HG03064 (cell line): ENCODE data around the gene JMJD8.
"Not testable (repeated sequence)": the region's sequence is repeated elsewhere in the genome, so short reads cannot be mapped to it uniquely, and the experiment has no call there.

Experiments
- ATAC-seq: cut with Tn5 transposase; IDR thresholded peaks from one replicate; pipeline ENCODE4 v1.9.1; 2021; ENCODE audit warnings: low read depth; ENCODE audit not compliant: unreplicated experiment

Gene JMJD8

DNA sequence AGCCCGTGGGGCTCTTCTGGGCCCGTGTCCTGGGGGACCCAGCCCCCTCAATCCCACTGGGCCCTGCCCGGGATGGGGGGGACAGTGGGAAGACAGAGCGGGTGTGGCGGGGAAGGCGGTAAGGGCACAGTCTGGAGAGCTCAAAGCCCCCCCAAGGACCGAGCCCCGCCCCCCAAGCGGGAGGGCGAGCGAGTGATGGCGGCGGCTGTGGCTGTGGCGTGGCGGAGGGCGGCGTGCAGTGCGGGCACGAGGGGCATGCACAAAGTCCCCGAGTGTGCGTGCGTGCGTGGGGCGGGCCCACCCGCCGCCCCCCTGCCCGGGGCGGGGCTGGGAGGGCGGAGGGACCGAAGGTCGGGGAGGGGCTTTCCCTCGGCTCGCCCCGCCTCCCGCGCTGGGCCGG, 9.6 kb upstream of the JMJD8 start:
- ATAC-seq, result no peak

DNA sequence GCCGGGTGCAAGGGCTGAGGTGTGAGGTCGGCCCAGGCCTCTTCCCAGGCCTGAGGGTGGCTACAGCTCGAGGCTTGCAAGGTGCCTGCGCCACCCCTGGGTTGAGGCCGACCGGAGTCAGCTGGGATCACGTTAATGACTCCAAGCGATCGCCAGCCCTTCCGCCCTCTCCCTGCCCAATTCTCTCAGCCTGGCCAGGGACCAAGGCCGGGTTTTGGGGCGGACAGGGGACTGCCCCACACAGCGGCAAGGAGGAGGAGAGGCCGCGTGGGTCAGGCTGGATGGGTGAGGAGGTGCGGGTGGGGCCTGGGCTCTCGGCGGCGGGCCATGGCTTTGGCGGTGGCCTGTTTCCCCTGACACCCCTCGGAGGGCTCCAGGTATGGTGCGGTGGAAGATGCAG, 9.2 kb upstream of the JMJD8 start:
- no peak for ATAC-seq

DNA sequence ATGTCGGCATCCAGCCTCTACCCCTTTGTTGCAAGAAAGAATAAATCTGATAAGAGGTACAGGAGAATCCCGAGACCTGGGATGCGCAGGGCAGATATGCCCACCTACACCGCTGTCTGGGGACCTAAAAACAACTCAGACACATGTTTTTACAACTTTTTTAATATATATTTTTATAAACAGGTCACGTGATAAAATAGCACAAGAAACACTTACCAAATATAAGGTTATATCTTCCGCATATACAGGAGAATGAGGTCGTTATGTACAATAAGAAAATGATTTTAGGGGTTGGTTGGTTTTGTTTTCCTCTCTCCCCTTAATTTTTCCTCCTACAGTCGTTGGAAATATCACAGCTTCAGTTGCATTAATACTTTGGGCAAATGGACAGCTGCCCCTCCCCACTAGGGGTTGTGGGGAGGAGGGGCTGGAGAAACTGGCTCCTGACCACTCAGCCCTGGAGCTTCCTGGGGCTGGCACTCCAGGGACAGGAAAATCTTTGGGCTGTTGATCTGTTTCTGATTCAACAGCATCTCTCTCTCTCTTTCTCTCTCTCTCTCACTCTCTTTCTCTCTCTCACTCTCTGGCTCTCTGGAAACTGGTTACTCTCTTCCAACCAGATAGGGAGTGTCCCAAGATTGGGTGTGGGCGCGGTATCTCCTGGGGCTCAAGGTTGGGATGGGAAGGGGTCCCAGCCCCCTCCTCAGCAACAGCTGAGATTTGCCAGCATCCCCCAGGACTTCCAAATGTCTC, 8.4 kb upstream of the JMJD8 start:
- no peak for ATAC-seq

DNA sequence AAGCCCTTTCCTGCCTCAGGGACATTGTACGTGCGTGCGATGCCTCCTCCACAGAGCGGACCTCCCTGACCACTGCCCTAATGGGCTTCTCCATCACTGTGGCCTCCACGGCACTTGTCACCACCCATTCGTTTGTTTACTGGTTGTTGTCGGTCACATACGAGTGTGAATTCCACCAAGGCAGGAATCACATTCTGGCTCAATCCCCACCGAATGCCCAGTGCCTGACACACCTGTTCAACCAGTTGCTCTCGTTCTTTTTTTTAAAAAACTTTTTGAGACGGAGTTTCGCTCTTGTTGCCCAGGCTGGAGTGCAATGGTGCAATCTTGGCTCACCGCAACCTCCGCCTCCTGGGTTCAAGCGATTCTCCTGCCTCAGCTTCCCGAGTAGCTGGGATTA, 7.1 kb upstream of the JMJD8 start:
- not testable (repeated sequence) for ATAC-seq

DNA sequence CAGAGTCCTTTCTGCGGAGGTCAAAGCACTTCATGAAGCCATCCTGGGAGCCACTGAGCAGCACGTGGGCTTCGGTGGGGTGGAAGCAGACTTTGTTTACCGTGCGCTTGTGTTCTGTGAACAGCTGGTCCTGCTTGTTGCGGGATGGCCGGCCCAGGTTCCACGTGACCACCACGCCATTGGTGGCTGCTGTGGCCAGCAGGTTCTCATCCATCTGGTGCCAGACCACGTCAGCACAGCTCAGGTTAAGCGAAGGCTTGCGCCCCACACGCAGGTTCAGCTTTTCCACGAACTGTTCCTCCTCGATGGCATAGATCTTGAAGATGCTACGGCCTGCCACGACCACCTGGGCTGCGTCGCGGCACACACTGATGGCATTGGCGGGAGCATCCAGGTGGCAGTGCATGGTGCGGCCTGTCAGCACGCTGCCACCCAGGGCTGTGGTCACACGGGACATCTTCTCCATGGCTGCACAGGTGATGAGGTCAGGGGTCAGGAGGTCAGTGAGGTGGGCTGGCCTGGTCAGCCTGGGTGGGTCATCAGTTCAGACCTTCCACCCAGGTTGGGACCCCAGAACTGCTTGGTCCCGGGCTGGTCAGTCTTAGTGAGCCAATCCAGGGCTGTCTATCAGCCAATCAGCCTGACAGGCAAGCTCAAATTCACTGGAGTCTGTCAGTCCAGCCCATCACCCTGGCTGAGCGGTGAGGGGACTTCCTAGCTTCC, 5.2 kb upstream of the JMJD8 start:
- ATAC-seq, result no peak

DNA sequence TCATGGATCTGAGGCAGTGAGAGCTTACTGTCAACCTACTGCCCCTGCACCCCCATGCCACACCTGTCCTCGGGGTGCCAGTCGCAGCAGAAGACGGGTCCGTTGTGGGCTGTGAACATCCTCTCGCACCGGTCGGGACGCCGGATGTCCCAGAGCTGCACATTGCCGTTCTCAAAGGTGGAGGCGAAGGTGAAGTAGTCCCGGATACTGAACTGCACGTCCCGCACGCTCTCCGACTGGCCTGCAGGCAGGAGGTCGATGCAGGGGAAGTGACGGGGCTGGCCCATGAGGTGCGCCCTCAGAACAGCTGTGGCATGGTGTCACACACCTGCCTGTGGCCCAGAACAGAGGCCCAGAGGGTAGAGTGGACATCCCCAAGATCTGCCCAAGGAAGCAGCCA, 3.4 kb upstream of the JMJD8 start:
- no peak for ATAC-seq

DNA sequence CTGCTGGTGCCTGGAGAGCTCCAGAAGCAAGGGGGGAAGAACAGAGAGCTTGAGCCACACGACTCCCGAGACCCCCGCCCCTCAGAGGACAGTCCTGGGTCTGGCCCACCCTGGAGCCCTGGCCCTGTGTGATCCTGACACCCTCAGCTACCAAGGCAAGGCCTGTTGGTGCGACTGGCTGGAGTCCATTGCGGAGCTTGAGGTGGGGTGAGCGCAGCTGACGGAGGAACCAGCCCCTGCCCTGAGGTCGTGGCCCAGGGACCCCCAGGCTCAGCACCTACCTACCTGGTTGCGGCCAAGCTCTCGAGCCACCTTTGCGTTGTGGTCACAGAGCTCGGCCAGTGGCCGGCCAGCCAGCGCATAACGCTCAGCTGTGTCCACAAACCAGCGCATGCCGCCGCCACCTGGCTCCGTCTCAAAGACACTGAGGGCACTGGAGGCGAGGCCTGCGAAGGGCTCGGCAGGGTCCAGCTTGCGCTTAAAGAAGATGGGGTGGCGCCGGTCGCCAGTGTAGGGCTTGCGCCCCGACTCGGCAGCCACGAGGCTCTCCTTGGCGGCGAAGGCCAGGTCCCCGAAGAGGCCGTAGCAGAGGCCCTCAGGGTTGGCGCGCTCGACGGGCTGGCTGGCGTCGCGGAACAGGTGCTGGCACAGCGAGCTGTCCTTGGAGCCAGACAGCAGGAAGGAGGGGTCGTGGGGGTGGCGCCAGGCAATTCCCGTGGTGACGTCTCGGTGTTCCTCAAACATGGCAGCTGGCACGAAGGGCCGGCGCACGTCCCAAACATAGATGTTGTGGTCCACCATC, 2.5 kb upstream of the JMJD8 start:
- no peak for ATAC-seq

DNA sequence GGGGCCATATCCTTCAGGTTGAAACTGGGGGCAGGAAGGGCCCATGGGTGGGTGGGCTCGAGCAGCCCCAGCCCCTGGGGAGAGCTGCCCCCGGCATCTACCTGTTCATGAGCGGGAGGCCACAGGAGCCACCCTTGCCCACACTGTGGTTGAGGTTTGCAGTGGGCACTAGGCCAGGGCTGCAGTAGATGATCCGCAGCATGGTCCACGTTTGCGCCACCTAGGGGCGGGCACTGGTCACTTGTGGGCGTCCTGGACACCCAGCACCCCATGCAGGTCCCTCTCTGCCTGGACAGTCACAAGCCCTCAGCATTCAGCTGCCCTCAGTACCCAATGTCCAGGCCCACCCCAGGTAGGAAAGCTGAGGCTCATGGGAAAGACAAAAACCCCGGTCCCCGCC, 1.8 kb upstream of the JMJD8 start:
- ATAC-seq, result no peak

DNA sequence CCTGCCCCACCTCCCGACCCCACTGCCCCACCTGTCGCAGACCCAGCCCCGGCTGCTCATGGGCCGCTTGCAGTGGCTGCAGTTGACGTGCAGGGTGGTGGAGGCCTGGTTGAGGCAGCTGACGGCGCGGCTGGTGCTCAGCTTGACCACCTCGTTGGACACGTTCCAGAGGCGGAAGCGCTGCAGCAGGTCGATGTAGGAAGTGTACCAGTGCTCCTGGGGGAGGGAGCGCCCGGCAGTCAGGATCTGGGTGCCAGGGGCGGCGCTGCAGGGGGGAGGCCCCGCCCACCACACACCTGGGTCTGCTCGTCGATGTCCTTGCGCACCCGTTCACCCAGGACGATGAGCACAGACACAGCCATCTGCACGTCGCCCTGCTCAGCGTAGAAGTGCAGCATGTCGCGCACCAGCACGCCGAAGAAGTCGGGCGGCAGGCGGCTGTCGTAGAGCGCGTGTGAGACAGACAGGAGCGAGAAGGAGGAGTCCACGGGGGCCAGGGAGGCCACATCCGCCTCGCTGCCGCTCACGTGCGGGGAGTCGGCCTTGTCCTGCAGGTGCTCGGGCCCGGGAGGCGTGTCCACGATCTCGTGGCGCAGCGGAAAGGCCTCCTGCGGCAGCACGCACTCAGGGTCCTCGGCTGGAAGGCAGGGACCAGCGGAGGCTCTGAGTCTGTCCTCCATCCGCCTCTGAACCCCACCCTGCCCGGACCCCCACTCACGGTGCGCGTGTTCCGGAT, 995 bp upstream of the JMJD8 start:
- no peak for ATAC-seq

DNA sequence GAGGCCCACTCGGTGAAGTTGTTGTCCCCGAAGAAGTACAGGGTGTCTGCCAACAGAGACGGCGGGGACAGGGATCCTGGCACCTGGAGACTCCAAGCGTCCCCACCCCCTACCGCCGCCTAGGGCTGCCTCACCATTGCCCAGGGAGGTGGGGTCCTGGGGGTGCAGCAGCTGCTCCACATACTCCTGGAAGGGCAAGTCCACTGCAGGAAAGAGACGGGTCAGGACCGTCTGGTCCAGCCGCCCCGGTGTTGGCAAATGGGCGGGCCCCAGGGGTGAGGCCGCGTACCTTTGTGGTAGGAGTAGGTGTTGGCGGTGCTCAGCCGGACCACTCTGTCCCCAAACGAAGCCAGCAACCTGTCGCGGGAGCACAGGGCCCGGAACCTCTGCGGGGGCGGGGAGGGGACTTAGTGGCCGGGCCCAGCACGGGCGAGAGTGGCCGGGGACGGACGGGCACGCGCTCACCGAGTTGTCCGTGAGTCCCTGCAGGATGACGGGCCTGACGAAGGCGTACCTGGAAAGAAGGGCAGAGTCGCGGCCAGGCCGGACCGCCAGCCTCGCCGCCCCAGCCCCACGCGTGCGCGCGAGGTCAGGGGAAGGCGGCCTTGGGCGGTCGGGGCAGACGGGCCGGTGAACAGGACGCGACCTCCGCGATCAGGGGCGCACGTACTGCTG, 601 bp downstream of the JMJD8 start:
- peak; percentile 1 for ATAC-seq

DNA sequence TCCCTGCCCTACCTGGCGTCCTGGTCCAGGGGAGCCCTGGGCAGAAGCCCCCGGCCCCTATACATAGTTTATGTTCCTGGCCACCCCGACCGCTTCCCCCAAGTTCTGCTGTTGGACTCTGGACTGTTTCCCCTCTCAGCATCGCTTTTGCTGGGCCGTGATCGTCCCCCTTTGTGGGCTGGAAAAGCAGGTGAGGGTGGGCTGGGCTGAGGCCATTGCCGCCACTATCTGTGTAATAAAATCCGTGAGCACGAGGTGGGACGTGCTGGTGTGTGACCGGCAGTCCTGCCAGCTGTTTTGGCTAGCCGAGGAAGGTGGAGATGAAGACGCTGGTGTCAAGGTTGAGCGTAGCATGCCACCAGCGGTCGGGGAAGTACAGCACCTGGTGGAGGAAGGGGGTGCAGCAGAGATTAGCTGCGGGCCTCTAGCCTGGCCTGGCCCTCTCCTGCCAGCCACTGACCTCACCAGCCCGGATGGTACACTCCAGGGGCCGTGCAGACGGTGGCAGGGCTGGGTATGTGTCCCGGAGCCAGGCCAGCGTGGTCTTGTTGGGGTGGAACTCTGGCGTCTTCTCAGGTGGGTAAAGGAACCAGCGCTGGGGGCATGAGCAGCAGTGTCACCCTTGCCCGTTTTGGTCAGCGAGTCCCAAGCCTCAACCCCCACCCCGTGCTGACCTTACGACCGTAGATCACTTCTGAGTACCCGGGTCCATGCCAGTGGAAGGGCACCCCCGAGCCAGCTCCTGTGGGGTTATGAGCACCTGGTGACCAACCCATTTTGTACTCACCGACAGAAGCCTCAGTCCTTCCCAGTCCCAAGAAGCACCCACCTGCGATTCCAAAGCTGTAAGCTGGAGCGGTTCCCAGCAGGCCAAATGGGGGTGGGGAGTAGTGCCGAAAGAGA, 1.4 kb downstream of the JMJD8 start:
- ATAC-seq, result no peak

DNA sequence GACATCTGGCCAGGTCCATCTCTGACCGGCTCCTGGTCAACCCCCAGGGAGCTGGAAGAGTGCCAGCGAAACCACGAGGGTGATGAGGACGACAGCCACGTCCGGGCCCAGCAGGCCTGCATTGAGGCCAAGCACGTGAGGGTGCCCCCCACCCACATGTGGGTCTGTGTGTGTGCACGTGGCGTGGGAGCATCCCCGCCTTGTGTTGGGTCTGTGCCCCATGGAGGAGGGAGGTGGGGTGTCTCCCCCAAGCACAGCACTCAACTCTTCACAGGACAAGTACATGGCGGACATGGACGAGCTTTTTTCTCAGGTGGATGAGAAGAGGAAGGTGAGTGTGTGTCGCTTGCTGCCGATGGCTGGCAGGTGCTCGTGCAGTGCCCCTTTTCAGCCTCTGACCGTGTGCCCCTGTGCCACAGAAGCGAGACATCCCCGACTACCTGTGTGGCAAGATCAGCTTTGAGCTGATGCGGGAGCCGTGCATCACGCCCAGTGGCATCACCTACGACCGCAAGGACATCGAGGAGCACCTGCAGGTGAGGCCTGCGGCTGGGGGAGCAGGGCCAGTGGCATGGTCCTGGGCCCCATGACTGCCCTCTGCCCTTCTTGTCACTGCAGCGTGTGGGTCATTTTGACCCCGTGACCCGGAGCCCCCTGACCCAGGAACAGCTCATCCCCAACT, 2.2 kb downstream of the JMJD8 start:
- no peak for ATAC-seq

DNA sequence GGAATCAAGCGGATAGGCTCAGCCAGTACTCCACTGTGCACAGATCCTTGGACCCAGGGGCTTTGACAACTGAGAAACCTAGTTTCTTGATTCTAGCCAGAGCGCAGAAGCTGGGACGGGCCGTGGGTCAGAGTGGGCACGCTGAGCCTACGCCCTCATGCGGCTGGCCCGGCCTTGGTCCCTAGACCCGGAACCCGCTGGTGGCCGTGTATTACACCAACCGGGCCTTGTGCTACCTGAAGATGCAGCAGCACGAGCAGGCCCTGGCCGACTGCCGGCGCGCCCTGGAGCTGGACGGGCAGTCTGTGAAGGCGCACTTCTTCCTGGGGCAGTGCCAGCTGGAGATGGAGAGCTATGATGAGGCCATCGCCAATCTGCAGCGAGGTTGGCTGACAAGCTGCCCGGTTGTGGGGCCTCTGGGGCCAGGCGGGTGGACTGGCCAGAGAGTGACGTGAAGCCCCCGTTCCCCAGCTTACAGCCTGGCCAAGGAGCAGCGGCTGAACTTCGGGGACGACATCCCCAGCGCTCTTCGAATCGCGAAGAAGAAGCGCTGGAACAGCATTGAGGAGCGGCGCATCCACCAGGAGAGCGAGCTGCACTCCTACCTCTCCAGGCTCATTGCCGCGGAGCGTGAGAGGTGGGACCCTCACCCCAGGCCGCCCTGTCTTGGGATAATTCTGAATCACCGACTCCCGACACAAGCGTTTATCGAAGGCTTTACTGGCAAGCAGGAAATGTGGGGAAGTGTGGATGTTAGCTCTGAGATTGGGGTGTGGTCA, 3.0 kb downstream of the JMJD8 start:
- ATAC-seq, result no peak

DNA sequence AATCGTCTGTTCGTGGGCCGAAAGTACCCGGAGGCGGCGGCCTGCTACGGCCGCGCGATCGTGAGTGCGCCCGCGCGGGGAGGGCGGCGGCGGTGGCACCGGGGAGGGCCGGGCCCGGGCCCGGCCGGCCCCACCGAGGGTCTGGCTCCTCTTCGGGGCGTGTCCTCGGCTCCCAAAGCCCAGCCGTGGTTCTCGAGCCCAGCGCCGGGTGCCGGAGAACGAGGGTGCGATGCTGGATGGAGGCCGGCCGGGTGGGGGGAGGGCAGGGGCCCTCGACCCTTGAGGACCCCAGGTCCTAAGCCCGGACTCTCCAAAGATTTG, 3.5 kb downstream of the JMJD8 start:
- no peak for ATAC-seq

DNA sequence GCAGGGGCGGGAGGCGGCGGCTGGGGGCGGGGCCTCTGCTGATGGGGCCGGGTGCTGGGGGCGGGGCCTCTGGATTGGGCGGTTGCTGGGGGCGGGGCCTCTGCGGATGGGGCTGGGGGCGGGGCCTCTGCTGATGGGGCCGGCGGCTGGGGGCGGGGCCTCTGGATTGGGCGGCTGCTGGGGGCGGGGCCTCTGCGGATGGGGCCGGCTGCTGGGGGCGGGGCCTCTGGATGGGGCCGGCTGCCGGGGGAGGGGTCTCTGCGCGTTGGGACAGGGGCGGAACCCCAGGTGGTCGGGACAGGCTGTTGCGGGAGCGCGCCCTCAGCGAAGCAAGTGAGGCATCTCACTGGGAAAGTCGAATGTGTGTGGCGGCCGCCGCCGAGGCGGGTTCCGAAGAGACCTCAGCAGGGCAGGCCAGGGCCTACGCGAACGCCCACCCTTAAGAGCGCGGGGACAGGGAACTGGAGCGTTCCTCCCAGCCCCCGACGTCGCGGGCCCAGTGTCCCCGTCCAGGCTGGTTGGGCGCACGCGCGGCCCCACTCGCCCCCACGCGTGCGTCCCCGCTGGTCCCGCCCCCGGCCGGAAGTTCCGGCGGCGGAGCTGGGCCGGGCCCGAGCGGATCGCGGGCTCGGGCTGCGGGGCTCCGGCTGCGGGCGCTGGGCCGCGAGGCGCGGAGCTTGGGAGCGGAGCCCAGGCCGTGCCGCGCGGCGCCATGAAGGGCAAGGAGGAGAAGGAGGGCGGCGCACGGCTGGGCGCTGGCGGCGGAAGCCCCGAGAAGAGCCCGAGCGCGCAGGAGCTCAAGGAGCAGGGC, 4.1 kb downstream of the JMJD8 start, which contains the start of gene STUB1:
Gene STUB1 (plus strand): TSS at position 597 of the 811 bp plus-strand sequence. CDS start 116 bp downstream, at position 713.
- ATAC-seq, result no peak

DNA sequence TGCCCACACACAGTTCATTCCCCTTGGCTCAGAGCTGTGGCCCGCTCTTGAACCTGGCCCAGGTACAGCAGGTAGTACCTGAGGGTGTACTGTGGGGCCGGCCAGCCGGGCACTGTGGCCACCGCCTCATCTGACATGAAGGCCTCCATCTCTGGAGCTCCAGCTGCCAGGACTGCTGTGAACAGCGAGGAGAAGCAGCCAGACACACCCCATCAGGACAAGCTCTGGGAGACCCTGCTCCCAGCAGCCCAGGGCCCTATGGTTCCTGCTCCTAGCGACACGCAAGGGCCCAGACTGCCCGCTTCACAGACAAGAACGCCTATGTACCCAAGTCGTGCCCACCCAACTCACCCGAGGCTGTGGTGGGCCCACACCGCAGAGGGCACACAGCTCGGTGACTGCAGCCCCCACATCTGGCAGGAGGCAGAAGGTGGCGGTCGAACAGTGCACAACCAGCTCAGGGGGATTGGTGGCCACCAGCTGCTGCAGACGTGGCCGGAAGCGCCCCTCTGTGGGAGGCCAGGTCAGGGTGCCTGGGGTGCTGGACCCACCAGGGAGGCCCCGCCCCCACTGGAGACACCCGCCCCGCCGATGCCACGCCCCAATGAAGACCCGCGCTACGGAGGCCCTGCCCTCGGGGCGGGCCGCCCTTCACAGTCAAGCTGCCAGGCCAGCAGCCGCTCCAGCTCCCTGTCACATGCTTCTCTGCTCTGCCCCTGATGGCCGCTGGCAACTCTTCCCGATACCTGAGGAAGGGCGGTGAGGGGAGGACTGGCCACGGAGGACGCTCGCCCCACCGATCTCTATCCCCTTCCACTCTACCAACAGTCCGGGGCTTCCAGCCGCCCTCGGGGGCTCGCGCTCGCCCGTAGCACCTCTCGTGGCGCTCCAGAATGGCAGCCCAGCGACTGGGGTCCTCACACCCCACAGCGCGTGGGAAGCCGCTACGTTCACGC, 5.0 kb downstream of the JMJD8 start:
- ATAC-seq, result no peak
